Pulmonary artery endothelial cell (primary cell): ENCODE results near the gene C2CD4C. TPM values are rescaled to one million over a fixed set of nuclear protein-coding genes. Genes with fewer than 3 reads are reported as not detected.
"Not testable (repeated sequence)": the region's sequence is repeated elsewhere in the genome, so short reads cannot be mapped to it uniquely, and the experiment has no call there.

ENCODE experiments used
- DNase-seq: peaks from one replicate; pipeline ENCODE4 v3.0.0-alpha.2; 2011; ENCODE audit warnings: low read depth, low spot score
- total RNA-seq: library from RNA; depleted of rRNA; stranded (reverse); fragments of >200 nt; gene quantifications from 2 replicates; pipeline ENCODE4 v1.2.3, GENCODE V29; 2014

The C2CD4C gene
- total RNA-seq, 1 donor from 2014 or later = 0.20 TPM

GRCh38 chr19:401866-402511 lies 7.0 kb downstream of the C2CD4C start:
- no peak for DNase-seq

DNA sequence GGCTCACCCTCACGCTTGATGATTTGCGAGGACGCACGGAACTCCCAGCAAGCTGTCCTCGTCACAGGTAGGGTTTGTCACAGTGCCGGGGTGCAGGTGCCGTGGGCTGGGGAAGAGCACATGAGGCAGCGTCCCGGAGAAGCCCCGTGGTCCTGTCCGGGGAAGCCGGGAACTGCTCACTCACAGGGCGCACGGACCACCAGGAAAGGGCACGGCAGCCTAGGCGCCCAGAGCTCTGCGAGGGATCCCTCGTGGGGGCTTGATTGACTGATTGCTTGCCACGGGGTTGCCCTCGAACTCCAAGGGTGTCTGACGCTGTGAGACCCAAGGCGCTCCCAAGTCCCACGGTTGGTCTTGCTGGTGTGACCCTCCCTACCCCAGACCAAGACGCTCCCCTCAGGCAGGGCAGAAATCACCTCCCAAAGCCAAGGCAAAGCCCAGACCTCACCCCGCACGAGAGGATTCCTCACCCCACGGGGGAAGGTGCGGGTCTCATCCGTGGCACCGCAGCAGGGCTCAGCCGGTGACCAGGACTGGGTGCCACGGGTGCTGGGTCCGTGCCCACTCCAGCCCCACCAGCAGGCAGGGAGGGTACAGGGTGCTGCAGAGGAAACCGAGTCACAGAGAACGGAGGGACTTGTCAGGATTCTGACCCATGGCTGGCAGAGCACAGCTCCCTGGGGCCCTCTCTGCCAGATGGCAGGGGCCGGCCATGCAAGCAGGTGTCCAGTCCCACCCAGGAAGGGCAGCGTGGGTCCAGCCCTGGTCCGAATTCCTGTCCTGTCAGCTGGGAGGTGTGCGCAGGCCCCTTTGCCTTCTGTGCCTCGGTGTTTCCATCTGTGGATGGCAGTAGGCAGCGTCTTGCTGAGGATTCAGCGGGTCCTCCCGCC lies 7.7 kb downstream of the C2CD4C start:
- DNase-seq = no peak

DNA sequence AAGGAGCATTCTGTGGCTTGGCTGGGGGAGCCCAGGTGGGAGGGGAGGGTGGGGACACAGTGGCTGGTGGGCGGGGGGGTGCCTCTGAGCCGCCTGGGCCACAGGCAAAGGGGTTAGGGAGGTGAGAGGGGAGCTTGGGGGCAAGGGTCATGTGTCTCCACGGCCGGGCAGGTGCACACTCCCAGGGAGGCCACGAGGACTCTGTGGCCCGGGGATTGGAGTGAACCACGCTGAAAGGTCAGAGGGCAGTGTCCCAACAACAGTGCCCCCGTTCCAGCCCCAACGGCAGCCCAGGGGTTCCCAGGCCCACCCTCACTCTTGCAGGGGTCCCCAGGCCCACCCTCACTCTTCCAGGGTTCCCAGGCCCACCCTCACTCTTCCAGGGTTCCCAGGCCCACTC lies 9.6 kb downstream of the C2CD4C start:
- DNase-seq = no peak

DNA sequence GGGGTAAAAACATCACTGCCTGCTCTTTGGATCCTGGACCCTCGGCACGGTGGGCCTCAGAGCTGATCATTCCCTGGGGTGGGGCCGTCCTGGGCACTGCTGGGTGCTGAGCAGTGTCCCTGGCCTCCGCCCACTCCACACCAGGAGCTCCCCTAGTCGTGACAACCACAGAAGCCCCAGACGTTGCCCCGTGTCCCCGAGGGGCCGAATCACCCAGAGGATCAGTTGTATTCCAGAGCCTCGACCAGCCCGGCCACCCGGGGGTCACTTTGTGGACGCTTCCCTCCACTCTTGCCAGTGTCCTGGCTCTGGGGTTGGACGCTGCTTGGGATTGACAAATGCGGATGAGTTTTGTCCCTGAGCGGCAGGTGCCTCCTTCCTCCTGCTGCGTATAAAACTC lies 10.2 kb downstream of the C2CD4C start:
- no peak for DNase-seq

- no peak for DNase-seq
Measured at GRCh38 chr19:397941-398706, 10.8 kb downstream of the C2CD4C start.

GRCh38 chr19:397321-397720 lies 11.6 kb downstream of the C2CD4C start:
- no peak for DNase-seq

GRCh38 chr19:395467-395866 lies 13.5 kb downstream of the C2CD4C start:
- DNase-seq = no peak

DNA sequence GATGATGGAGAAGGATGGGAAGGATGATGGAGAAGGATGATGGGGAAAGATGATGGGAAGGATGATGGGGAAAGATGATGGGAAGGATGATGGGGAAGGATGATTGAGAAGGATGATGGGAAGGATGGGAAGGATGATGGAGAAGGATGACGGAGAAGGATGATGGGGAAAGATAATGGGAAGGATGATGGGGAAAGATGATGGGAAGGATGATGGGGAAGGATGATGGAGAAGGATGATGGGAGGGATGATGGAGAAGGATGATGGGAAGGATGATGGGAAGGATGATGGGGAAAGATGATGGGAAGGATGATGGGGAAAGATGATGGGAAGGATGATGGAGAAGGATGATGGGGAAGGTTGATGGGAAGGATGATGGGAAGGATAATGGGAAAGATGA lies 14.1 kb downstream of the C2CD4C start:
- not testable (repeated sequence) for DNase-seq

DNA sequence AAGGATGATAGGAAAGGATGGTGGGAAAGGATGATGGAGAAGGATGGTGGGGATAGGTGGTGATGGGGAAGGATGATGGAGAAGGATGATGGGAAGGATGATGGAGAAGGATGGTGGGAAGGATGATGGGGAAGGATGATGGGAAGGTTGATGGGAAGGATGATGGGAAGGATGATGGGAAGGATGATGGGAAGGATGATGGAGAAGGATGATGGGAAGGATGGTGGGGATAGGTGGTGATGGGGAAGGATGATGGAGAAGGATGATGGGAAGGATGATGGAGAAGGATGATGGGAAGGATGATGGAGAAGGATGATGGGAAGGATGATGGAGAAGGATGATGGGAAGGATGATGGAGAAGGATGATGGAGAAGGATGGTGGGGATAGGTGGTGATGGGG lies 15.4 kb downstream of the C2CD4C start:
- not testable (repeated sequence) for DNase-seq

- DNase-seq = no peak
Measured at GRCh38 chr19:392375-392970, 16.5 kb downstream of the C2CD4C start.

DNA sequence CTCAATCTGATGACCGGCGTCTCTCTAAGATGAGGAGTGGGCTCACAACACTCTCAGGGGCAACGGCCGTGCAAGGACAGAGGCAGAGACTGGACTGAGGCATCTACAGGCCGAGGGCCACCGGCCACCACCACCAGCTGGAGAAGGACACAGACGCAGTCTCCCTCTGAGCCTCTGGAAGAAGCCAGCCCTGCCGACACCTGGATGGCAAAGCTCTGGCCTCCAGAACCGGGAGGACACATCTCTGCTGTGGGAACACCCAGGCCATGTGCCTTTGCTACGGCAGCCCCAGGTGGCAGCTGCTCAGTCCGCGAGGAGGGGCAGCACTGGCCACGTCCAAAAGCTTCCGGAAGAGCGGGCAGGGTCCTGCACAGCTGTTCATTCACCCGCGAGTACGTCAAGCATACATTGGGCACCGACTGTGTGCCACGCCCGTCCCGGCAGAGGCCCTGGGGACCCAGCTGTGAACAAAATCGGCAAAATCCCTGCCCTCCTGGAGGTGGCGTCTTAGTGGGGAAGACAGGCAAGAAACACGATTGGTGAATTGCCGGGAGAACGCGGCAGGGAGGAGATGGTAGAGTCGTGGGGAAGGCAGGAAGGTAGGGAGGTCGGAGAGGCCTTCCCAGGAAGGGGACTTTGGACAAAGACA lies 17.1 kb downstream of the C2CD4C start:
- DNase-seq = no peak

- DNase-seq = no peak
Measured at GRCh38 chr19:391207-391557, 17.8 kb downstream of the C2CD4C start.

DNA sequence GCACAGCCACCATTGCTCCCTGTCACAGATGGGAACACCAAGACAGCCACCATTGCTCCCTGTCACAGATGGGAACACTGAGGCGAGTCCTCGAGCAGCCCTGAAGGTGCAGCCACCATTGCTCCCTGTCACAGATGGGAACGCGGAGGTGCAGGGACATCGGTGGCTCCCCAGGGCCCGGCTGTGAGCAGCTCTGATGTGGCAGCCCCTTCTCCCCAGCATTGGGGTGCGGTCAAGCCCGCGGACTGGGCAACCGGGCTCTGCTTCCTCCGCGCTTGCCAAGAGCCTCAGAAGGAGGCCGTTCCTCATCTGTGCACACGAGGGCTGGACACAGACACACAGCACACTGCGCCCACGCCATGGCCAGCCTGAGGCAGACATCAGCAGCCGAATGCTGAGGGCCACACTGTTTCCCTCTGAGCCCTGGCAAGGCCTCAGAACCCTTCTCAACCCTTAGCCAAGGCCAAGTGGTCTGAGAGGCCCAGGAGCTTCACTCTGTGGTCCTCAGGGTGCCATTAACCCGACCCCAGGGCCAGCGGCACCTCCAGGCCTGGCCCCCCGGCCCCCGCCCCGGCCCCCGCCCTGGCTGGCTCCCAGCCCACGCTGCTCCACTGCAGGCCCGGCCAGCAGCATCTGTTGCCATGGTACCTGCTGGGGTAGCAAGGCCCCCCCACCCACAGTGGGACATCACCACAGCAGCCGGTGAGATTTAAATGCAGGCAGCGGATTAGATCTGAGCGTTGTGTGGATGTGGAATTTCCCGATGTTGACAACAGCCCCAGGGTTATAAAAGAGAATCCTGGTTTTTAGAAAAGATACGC lies 18.4 kb downstream of the C2CD4C start:
- no peak for DNase-seq

DNA sequence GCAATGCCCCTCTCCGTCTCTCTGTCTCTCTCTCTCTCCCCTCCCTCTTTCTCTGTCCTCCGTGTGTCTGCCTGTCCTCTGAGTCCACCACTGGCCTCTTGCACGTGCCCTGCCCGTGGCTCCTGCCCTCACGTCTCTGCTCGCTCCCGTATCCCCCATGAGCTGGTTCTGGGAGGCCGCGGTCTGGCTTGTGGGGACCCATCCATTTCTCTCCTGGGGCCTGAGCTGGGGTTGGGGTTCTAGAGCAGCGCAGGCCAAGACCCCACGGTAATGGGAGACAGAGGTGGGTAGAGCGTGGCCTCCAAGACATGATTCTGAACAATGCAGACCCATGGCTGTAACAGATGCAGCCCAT lies 19.0 kb downstream of the C2CD4C start:
- no peak for DNase-seq

DNA sequence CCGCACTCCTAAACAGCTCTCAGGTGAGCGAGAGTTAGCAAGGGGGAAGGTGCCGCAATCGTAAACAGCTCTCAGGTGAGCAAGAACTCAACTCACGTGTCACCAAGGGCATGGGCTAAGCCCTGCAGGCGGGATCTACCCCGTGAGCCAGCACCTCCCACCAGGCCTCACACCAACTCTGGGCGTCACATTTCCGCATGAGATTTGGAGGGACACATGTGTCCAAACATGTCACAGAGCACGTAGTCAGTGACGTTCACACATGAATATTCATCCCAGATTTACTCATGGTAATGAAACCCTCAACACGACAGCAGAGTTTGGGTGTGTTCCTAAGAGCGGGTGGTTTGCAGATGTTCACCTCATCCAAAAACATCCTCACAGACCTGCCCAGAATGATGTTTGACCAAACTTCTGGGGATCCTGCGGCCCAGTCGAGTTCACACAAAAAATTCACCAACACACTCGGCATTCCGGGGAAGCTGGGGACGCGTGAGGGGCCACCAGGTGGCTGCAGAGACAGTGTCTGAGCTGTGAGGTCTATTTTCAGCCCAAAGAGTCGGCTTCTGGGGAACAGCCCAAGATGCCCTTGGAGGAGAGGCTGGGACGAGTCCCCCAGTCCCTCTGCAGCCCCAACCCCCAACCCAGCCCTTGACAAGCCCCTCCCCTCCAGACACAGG lies 19.6 kb downstream of the C2CD4C start:
- DNase-seq = no peak

GRCh38 chr19:388691-389090 lies 20.3 kb downstream of the C2CD4C start:
- no peak for DNase-seq

GRCh38 chr19:387777-388176 lies 21.2 kb downstream of the C2CD4C start:
- DNase-seq = no peak

- not testable (repeated sequence) for DNase-seq
Measured at GRCh38 chr19:386632-387301, 22.2 kb downstream of the C2CD4C start.

GRCh38 chr19:386189-386588 lies 22.8 kb downstream of the C2CD4C start:
- DNase-seq = not testable (repeated sequence)
